HG03045 (cell line): ENCODE results near the gene HOTAIR.

Experiments
- ATAC-seq: cut with Tn5 transposase; IDR thresholded peaks from one replicate; pipeline ENCODE4 v1.9.1; 2021; ENCODE audit warnings: mild to moderate bottlenecking, moderate library complexity; ENCODE audit not compliant: unreplicated experiment

Gene HOTAIR

DNA sequence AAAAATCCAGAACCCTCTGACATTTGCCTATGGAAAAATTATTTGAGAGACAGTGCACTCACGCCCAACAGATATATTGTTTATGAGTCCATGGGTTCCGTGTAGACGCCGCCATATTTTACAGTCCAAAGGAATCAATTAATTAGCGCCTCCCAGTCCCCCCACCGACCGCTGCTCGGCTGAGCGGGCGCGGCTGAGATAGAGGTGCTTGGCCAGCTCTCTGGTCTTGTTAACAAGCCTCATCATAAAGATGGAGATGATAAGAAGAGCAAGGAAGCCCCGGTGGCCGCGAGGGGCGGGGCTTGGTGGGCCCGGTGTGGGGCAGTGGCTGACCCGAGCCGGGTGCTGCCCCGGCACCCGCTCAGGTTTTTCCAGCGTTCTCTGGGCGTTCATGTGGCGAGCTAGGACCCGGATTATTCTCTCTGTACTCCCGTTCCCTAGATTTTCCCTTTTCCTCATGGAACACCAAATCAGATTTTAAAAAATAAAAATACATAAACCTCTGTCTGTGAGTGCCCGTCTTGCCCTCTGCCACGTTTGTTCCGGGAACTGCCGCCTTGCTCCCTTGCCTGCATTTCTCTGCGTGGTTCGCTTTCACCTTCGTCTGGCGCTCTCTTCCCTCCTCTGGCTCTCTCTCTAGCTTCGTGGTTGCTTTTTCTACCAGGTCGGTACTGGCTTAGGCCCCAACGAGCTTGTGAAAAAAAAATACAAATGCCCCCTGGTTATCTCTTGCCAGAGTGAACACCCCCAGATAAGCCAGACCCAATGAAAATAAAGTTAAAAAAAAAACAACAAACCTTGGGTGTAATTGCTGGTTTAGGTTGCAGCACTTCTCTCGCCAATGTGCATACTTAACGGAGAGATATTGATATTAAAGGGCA is 11.1 kb downstream of the HOTAIR start:
- ATAC-seq: no peak

DNA sequence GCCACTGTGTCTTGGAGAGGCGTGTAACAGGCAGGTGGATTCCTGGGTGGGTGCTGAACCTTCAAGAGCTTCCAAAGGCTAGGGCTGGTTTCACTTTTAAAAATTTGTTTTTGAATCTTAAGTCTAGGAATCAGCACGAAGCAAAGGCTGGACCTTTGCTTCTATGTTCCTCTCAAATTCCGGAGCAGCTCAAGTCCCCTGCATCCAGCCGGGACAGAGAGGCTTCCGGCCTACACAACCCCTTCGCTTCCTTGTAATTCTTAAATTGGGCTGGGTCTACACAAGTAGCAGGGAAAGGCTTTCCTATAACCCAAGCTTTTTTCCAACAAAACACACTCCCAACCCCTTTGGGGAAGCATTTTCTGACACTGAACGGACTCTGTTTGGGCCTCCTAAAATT is 11.7 kb downstream of the HOTAIR start:
- no peak for ATAC-seq

GRCh38 chr12:53961025-53961761 is 13.6 kb downstream of the HOTAIR start:
- no peak for ATAC-seq

- no peak for ATAC-seq
Observed at GRCh38 chr12:53960187-53961024, 14.3 kb downstream of the HOTAIR start.

DNA sequence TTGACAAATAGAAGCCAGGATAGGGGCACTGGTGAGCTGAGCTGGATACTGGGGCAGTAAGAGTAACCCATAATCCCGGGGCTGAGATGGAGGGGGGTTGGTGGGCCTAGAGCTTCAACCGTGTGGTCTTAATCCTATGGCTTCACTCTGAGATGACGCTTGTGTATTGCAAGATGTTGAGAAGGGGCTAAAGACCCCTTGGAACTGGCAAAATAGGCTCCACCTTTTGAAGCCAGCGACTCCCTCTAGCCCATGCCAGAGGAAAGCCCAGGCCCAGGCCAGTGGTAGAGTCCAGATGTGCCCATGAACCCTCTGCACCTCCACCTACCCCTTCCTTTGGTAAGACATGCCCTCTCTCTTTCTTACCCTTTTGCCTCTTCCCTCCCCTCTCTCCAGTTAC is 15.4 kb downstream of the HOTAIR start:
- ATAC-seq: no peak

DNA sequence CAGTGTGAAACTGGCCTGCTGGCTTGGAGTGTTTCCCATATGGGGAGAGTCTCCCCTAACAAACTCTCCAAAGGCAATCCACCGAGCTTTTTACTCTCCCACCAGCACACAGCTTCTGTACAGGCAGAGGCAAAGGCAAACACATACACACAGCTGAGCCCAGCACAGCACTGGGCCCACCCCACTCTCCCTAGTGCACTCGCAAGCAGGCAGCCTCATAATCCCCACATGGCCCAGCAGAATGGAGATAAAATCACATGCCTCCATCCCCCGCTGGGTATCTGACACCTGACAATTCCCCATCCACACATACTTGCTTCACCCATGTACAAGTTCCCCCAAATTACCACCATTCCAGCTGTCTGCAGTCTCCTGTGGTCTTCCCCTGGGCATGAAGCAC is 16.6 kb downstream of the HOTAIR start:
- ATAC-seq: no peak

- ATAC-seq: no peak
Observed at GRCh38 chr12:53956914-53957536, 17.7 kb downstream of the HOTAIR start.

- ATAC-seq: no peak
Observed at GRCh38 chr12:53956251-53956887, 18.4 kb downstream of the HOTAIR start.

DNA sequence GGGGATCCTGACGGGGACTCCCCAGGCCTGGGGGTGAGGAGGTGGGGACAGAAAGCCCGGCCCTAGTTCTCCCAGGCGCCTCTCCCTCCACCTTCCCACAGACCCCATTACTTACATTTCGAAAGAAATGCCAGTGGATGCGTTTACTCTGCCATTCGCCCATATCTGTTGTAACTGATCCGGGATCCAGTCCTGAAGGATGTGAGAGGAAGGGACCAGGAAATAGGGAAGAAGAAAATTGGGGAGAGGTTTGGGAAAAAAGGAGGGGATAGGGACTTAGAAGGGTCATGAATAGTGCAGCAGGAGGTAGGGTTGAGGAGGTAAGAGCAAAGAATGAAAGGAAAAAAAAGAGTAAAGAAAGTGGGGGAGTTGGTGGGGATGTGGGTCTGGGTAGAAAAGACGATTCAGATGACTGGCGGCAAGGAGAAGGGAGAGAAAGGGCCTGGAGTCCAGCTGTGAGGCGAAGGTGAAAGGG is 18.9 kb downstream of the HOTAIR start:
- ATAC-seq: no peak

- no peak for ATAC-seq
Observed at GRCh38 chr12:53955036-53955775, 19.5 kb downstream of the HOTAIR start.

DNA sequence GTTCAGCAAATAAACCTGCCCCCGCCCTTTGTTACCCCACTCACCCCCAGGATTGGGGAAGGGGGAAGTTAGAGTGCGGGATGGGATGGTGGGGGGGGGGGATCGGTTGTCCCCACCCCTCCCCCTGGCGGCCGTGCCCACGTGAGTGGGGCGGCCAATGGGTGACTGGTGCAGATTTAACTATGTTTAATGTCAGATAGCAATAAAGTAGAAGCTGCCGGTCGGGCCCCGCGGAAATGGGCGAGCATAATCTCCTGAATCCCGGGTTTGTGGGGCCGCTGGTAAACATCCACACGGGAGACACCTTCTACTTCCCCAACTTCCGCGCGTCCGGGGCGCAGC is 20.1 kb downstream of the HOTAIR start, which contains the start of gene HOXC12:
Gene HOXC12, plus strand, starts transcription at position 210 of the 342 bp plus-strand sequence. Its CDS starts 27 bp downstream, at position 237.
- ATAC-seq: no peak

DNA sequence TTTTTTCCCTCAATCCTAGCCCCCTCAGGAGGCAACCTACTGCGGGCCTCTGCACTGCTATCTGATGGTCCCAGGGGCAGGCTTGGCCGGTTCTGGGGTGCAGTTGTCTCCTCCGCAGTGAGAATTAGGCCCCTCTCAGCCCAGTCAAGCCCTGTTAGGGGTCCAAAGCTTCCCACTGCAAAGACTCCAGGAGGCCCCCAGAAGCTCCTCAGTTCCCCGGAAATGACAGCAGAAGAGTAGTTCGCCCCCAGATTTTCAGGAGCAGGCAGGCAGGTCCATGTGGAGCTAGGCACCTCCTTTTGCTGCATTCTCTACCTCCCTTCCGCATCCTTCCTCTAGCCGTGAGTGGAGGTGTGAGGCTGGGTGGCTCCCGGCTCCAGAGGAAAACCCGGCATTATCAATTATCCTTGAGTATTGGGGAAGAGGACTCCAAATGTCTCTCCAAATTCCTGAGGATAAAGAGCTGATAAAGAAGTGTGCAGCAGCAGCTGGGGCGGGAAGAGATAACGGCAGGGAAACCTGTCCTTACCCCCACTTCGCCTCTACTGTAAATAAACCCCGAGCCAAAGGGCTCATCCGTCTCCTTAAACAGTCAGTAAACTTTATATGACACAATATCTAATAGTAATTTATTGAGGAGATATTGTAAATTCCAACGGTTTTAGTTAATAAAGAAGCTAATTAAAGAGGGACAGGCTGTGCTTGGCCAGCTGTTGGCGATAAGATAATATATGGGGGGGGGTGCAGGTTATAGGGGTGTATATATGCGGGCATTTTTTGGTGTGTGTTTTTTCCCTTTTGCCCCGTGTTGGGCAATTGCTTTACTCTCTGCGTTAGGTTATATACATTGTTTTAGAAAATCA is 20.7 kb downstream of the HOTAIR start:
- no peak for ATAC-seq

- no peak for ATAC-seq
Observed at GRCh38 chr12:53952871-53953734, 21.7 kb downstream of the HOTAIR start.

DNA sequence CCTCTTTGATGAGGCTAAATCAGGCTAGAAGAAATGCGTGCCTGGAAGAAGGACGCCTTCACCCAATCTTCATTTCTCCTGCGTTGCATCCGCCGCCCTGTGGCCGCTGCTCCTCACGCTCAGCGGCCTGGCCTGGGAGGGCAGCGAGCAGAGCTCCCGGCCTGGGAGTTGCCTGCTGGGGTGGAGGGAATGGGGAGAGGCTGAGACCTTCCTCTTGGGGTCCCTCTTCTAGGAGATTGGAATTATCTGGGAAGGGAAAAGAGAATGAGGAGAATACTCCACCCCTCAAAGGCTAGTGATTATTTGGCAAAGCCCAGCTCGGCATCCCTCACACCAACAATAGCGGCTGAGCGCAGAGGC is 22.4 kb downstream of the HOTAIR start:
- no peak for ATAC-seq

DNA sequence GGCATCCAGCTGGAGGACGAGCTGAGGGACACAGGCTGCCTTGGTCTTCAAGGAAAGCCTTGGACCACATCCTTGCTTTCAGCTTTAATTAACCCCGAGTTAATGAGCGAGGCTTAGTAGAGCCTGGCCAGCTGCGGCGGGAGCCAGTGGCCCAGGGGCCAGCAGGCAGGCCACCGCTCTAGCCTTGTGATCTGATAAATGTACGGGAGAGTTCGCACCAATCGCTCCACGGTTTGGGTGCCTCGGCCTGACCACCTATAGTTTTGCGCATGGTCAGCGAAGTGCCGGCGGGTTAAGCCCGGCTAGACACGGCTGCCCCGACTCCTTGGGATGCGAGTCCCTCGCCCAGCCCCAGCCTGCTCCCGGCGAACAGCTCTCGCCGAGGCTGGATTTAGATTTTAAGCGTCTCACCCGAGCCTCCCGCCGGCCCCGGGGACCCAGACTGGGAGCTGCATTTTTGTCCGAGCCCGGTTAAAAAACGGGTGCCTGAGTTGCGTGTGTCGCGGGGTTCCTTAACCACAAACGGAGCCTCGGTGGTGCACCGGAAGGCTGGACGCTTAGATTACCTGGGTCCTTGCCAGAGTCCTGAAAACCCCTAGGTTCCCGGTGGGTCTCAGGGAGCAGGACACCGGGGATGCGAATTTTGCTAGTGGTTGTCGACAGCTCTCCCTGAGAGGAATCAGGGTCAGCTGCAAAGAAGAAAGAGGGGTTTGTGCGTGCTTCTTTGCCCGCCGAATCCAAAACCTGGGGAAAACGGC is 23.0 kb downstream of the HOTAIR start:
- no peak for ATAC-seq

- ATAC-seq: no peak
Observed at GRCh38 chr12:53950789-53951576, 23.8 kb downstream of the HOTAIR start.
